GM21423 (cell line): ENCODE measurements around the gene NR0B1.

Experiments
- ATAC-seq: cut with Tn5 transposase; IDR thresholded peaks from one replicate; pipeline ENCODE4 v1.9.1; 2021; ENCODE audit warnings: mild to moderate bottlenecking, moderate library complexity; ENCODE audit not compliant: unreplicated experiment

NR0B1 gene

GRCh38 chrX:30309139-30309571, at the start of gene NR0B1:
Gene NR0B1, minus strand, starts transcription at chrX:30309390. Its CDS starts 27 bp downstream, at chrX:30309363.
- no peak for ATAC-seq

- no peak for ATAC-seq
Observed at GRCh38 chrX:30349946-30350345, 40.8 kb upstream of the NR0B1 start.

GRCh38 chrX:30343206-30343605, 34.0 kb upstream of the NR0B1 start:
- ATAC-seq = no peak

- no peak for ATAC-seq
Observed at GRCh38 chrX:30340753-30341152, 31.6 kb upstream of the NR0B1 start.

- ATAC-seq = no peak
Observed at GRCh38 chrX:30327762-30328161, 18.6 kb upstream of the NR0B1 start.

- ATAC-seq = no peak
Observed at GRCh38 chrX:30317308-30317707, 8.1 kb upstream of the NR0B1 start.

- ATAC-seq = no peak
Observed at GRCh38 chrX:30313322-30313721, 4.1 kb upstream of the NR0B1 start.

GRCh38 chrX:30312858-30313257, 3.7 kb upstream of the NR0B1 start:
- no peak for ATAC-seq

- ATAC-seq = no peak
Observed at GRCh38 chrX:30310429-30311206, 1.4 kb upstream of the NR0B1 start.

GRCh38 chrX:30308263-30309138, 689 bp downstream of the NR0B1 start:
- no peak for ATAC-seq

- ATAC-seq = no peak
Observed at GRCh38 chrX:30307466-30307865, 1.7 kb downstream of the NR0B1 start.

GRCh38 chrX:30304866-30305265, 4.3 kb downstream of the NR0B1 start:
- ATAC-seq = no peak

GRCh38 chrX:30302956-30303355, 6.2 kb downstream of the NR0B1 start:
- ATAC-seq = no peak

- ATAC-seq = no peak
Observed at GRCh38 chrX:30301963-30302362, 7.2 kb downstream of the NR0B1 start.

GRCh38 chrX:30301208-30301607, 8.0 kb downstream of the NR0B1 start:
- no peak for ATAC-seq

GRCh38 chrX:30296408-30297254, 12.6 kb downstream of the NR0B1 start:
- no peak for ATAC-seq

- ATAC-seq = no peak
Observed at GRCh38 chrX:30283456-30284200, 25.6 kb downstream of the NR0B1 start.

GRCh38 chrX:30282527-30282926, 26.7 kb downstream of the NR0B1 start:
- ATAC-seq = no peak

GRCh38 chrX:30280428-30280827, 28.8 kb downstream of the NR0B1 start:
- ATAC-seq = no peak

GRCh38 chrX:30278365-30278764, 30.8 kb downstream of the NR0B1 start:
- ATAC-seq = no peak
